ENCODE data around the gene P2RY2. TPM values are rescaled to one million over a fixed set of nuclear protein-coding genes. Genes with fewer than 3 reads are reported as not detected.

The P2RY2 gene
- polyA plus RNA-seq, 2 of the 4 experiments (the other 2 are of a cell fraction), result 3.7 to 6.4 TPM

DNA sequence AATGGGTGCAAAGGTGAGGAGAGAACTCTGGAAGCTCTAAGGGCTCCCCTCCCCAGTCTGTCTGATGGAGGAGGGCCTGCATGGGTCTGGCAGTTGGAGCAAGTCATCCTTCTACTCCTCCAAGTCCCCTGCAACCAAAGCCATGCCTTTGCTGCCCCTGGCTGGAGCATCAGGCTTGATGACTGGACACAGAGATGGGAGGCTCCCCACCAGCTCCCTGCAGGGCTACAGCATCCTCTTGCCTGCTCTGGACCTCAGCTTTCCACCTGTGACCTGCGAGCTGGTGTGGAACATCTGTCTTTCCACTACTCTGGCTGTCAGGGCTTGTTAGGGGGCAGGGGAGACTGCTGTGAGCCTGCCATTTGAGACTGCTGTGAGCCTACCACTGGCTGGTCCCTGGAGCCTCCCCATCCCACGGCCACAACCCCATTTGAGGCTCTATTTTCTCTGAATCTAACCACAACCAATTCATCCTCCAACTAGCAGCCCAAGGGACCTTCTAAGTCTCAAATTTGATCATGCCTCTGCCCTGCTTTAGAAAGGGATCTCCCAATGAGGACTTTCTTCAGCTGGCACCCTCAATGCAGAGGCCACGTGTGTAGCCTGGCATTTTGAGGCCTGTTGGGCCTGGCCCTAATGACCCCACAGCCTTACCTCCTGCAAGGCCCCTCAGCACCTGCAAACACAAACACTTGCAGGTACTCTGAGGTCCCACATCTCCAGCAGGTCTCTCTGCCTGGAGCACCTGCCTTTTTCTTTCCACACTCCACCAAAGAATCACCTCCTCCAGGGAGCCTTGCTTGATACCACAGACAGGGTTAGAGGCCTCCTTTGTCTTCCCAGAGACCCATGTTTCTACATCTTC, 63.9 kb downstream of the P2RY2 start:
- no peaks in the 10 kb centered on the region for H3K9me3 ChIP-seq
- TF ChIP-seq EHF (CRISPR knock-in tag; IDR thresholded peaks at IDR 0.05) (no peak), ZFP36 (IDR thresholded peaks at IDR 0.05; ENCODE audit: borderline replicate concordance, partially characterized antibody) (no peak), NPAS2 (CRISPR knock-in tag; IDR thresholded peaks at IDR 0.05; ENCODE audit: borderline replicate concordance) (no peak), JUN (IDR thresholded peaks at IDR 0.05) (no peak), GATA3 (IDR thresholded peaks at IDR 0.05; ENCODE audit: borderline replicate concordance) (no peak), RAD21 (conservative IDR thresholded peaks at IDR 0.05 in 1 of 2, IDR thresholded peaks at IDR 0.05 in 1 of 2) (no peak), PHF8 (IDR thresholded peaks at IDR 0.05; ENCODE audit: borderline replicate concordance, low read depth) (no peak), HOXA7 (CRISPR knock-in tag; IDR thresholded peaks at IDR 0.05) (no peak), SREBF2 (IDR thresholded peaks at IDR 0.05) (no peak), ZC3H11A (IDR thresholded peaks at IDR 0.05) (no peak)
- FAIRE-seq (no peak), DNase-seq (ENCODE audit: low read depth in 1 of 2, low spot score in 1 of 2) (no peak), ATAC-seq (no peak)
- no peak overlapping the region for H3K4me3 ChIP-seq
- no peak overlapping the region for H3K4me2 ChIP-seq
- ChIA-PET CTCF (interaction anchor here (0.6 to 16.9 kb wide), 11 partner anchors 9 to 450 kb away, joined by 3 to 224 read pairs (median 3); partner anchors contain the start of genes ARHGEF17 and P2RY6), POLR2A (no interaction called here)
- WGBS (ENCODE audit: missing lambda C conversion rate), result 77% methylated on average over 3 of the region's 3 CpGs
- no peak overlapping the region for H3K27ac ChIP-seq
- peaks cover 8% of the 10 kb centered on the region; the same call in 2 of the 3 replicates for H3K4me1 ChIP-seq

DNA sequence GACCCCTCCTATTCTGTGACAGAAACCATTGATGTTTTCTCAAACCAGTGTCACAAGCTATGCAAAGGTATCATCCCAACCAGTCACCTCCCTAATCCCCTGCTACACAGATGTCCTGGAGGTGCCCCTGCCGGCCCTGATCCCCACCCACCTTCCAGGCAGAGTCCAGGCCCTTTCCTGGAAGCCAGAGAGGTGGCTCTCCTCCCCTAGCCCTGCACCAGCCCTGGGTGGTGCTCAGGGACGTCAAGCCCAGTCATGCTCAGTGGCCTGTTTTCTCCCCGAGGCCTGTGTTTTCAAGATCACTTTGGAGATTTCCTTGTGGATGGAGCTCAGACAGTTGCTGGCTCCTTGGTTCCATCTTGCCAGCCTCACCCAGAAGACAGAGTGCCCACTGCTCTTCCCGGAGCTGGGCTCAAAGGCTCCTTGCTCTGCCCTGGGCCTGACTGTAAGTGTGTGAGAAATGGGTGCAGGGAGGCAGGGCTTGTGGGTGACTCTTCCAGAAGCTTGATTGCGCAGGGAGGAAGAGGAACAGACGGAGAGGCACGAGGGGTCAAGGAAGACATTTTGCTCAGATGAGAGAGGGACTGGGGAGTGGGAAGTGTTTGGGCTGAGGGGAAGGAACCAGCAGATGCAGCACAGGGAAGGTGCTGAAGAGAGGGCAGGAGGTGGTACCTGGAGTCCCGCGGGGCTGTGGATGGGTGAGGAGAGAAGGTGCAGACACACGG, 65.4 kb downstream of the P2RY2 start:
- ChIA-PET CTCF (interaction anchor here (0.9 to 16.9 kb wide), 11 partner anchors 8 to 558 kb away, joined by 3 to 224 read pairs (median 4); partner anchors contain the start of genes ARHGEF17 and P2RY6), POLR2A (no interaction called here)
- FAIRE-seq, result no peak
- no peak for ATAC-seq
- H3K4me2 ChIP-seq, result no peak overlapping the region
- H3K4me3 ChIP-seq, result no peak overlapping the region
- no peaks in the 10 kb centered on the region for H3K9me3 ChIP-seq
- H3K27ac ChIP-seq, result peak overlapping the region in 1 of 2 experiments; percentile 21; a peak in 2 of 6 replicates
- DNase-seq (ENCODE audit: low read depth in 1 of 2, low spot score in 1 of 2), result no peak
- peaks cover 22% of the 10 kb centered on the region for H3K4me1 ChIP-seq
- WGBS (ENCODE audit: missing lambda C conversion rate), result 87% methylated on average over 9 of the region's 10 CpGs
- TF ChIP-seq SREBF2 (IDR thresholded peaks at IDR 0.05) (no peak), CHD4 (IDR thresholded peaks at IDR 0.05; ENCODE audit: borderline replicate concordance) (no peak), SMC3 (IDR thresholded peaks at IDR 0.05) (no peak), HDAC2 (IDR thresholded peaks at IDR 0.05) (no peak), NFE2L2 (conservative IDR thresholded peaks at IDR 0.05; ENCODE audit: low read length) (no peak), KDM1A (IDR thresholded peaks at IDR 0.05; ENCODE audit: low read depth) (no peak), RFX5 (IDR thresholded peaks at IDR 0.05) (no peak), RARB (CRISPR knock-in tag; IDR thresholded peaks at IDR 0.05) (no peak), ZSCAN20 (CRISPR knock-in tag; IDR thresholded peaks at IDR 0.05) (no peak), RNF2 (IDR thresholded peaks at IDR 0.05; ENCODE audit: borderline replicate concordance, low read depth) (no peak), EP300 (IDR thresholded peaks at IDR 0.05) (no peak), MAZ (IDR thresholded peaks at IDR 0.05; ENCODE audit: borderline replicate concordance, low read depth, low read length) (no peak), TFCP2L1 (CRISPR knock-in tag; IDR thresholded peaks at IDR 0.05) (no peak), ESRRA (IDR thresholded peaks at IDR 0.05; ENCODE audit: borderline replicate concordance, low read length) (no peak), NR3C1 (IDR thresholded peaks at IDR 0.05) (no peak), HOXB5 (CRISPR knock-in tag; IDR thresholded peaks at IDR 0.05) (no peak), EHF (CRISPR knock-in tag; IDR thresholded peaks at IDR 0.05) (no peak), POLR2A (IDR thresholded peaks at IDR 0.05; ENCODE audit: low read length) (no peak)
- TF ChIP-seq, protein P1, sequence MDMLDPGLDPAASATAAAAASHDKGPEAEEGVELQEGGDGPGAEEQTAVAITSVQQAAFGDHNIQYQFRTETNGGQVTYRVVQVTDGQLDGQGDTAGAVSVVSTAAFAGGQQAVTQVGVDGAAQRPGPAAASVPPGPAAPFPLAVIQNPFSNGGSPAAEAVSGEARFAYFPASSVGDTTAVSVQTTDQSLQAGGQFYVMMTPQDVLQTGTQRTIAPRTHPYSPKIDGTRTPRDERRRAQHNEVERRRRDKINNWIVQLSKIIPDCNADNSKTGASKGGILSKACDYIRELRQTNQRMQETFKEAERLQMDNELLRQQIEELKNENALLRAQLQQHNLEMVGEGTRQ (IDR thresholded peaks at IDR 0.05), result no peak
- TF ChIP-seq, protein P2, sequence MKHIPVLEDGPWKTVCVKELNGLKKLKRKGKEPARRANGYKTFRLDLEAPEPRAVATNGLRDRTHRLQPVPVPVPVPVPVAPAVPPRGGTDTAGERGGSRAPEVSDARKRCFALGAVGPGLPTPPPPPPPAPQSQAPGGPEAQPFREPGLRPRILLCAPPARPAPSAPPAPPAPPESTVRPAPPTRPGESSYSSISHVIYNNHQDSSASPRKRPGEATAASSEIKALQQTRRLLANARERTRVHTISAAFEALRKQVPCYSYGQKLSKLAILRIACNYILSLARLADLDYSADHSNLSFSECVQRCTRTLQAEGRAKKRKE (CRISPR knock-in tag; IDR thresholded peaks at IDR 0.05; ENCODE audit: low read depth), result no peak

Measured in A549 (cell line).